ENCODE results near the gene RNF215. TPM values are rescaled to one million over a fixed set of nuclear protein-coding genes. Genes with fewer than 3 reads are reported as not detected.

Gene RNF215
- total RNA-seq, 3 donors from 2014 or later = 3.9 to 5.1 (median 4.4) TPM

DNA sequence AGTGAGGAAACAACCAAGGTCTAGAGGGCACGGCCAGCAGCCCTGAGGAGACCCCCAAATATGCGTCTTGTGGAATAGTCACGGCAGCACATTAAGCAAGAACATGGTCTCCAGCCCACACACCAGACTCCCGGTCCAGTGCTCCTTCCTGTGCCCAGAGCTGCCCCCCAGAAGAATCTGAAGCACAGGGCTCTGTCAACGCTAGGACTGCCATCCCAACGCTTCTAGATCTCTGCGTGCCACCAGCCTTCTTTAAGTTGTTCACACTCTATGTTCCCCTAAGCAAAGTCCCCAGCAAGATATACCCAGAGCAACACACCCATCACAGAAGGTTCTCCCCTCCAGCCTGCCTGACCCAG is 6.1 kb upstream of the RNF215 start:
- Mint-ChIP-seq H3K4me1 (ENCODE audit: low read depth) (peaks cover 34% of the 10 kb centered on the region), H3K36me3 (ENCODE audit: insufficient read depth) (no peaks in the 10 kb centered on the region)

DNA sequence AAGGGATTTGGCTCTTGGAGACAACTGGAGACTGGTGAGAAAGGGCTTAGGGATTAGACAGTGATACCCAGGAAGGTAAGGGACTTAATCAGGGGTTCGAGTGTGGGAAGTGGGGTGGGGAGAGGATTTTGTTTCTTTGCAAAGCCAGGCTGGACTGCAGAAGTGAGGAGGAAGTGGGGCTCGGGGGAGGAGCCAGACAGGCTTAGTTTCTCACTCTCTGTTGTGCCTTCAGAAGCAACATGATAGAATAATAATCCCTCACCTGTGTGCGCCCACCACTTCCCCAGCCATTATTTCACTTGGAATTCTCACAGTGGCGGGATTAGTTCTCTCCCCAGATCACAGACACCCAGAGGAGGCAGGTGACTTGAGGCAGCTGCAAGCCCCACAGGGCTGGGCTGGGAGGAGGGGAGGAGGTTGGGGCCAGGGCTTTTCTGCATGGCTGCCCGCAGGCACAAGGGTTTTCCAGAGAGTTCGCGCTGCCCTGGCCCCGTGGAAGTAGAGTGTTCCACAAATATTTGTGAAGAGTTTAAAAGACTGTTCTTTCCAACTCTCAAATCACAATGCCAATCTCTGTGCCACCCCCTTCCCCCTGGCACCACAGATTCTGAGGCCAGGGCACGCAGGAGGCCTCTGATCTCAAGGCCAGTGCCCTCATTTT is 5.6 kb upstream of the RNF215 start:
- H3K36me3 Mint-ChIP-seq (ENCODE audit: insufficient read depth) = no peaks in the 10 kb centered on the region
- ATAC-seq (no peak), DNase-seq (no peak)
- H3K27me3 Mint-ChIP-seq (ENCODE audit: low read depth) = peaks cover 4% of the 10 kb centered on the region
- H3K4me3 Mint-ChIP-seq = no peak overlapping the region
- H3K4me1 Mint-ChIP-seq (ENCODE audit: low read depth) = peaks cover 29% of the 10 kb centered on the region
- no peaks in the 10 kb centered on the region for H3K9me3 Mint-ChIP-seq

More for the DNA sequence above, 6.1 kb upstream of the RNF215 start:
- DNase-seq (no peak), ATAC-seq (no peak)
- Mint-ChIP-seq H3K4me3 (no peak overlapping the region), H3K9me3 (no peaks in the 10 kb centered on the region), H3K27me3 (ENCODE audit: low read depth) (peaks cover 4% of the 10 kb centered on the region)

DNA sequence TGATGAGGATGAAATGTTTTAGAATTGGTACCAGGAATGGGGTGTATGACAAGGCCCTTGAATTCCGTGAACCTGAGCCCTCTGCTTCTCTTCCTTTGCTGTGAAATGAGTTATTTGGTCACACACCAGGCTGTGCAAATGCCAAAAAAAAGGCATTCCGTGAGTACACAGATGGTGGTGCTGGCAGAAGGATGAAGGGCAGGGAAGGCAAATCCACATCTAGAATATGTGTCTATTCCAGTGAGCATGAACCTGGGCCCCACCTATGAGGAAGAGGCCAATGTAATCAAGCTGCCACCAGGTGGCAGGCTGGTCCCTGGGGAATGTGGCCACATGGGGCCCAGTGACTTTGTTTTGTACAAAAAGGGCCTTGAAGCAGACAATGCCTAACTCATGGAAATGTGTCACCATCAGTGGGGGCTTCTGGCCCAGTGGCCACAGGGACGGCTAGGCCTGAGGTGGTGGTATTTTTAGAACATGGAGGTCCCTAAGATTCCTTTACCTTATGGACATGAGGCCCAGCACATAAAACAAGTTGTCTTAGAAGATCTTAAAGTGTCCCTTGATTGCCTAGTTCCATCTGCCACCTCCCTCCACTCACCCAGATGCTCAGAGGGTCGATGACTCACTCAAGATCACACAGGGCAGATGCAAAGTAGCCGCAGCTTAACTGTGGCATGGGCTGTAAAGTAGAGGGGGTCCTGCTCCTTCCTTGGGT is 3.9 kb upstream of the RNF215 start:
- Mint-ChIP-seq H3K36me3 (ENCODE audit: insufficient read depth) (no peaks in the 10 kb centered on the region), H3K4me1 (ENCODE audit: low read depth) (peaks cover 26% of the 10 kb centered on the region), H3K9me3 (no peaks in the 10 kb centered on the region), H3K4me3 (no peak overlapping the region), H3K27me3 (ENCODE audit: low read depth) (peaks cover 4% of the 10 kb centered on the region)
- peak; percentile 77 for DNase-seq
- peak; percentile 63 to 65 for ATAC-seq

GRCh38 chr22:30386608-30386959 is 627 bp downstream of the RNF215 start:
- peak overlapping the region; percentile 77 for H3K4me3 Mint-ChIP-seq
- peaks cover 13% of the 10 kb centered on the region for H3K4me1 Mint-ChIP-seq (ENCODE audit: low read depth)
- no peaks in the 10 kb centered on the region for H3K27me3 Mint-ChIP-seq (ENCODE audit: low read depth)
- ATAC-seq (no peak), DNase-seq (no peak)
- no peaks in the 10 kb centered on the region for H3K36me3 Mint-ChIP-seq (ENCODE audit: insufficient read depth)
- H3K9me3 Mint-ChIP-seq = no peaks in the 10 kb centered on the region

- ATAC-seq (no peak), DNase-seq (no peak)
- Mint-ChIP-seq H3K9me3 (no peaks in the 10 kb centered on the region), H3K4me1 (ENCODE audit: low read depth) (peaks cover 7% of the 10 kb centered on the region), H3K36me3 (ENCODE audit: insufficient read depth) (no peaks in the 10 kb centered on the region), H3K4me3 (peak overlapping the region; percentile 77), H3K27me3 (ENCODE audit: low read depth) (no peaks in the 10 kb centered on the region)
Measured at GRCh38 chr22:30385942-30386341, 1.3 kb downstream of the RNF215 start.

DNA sequence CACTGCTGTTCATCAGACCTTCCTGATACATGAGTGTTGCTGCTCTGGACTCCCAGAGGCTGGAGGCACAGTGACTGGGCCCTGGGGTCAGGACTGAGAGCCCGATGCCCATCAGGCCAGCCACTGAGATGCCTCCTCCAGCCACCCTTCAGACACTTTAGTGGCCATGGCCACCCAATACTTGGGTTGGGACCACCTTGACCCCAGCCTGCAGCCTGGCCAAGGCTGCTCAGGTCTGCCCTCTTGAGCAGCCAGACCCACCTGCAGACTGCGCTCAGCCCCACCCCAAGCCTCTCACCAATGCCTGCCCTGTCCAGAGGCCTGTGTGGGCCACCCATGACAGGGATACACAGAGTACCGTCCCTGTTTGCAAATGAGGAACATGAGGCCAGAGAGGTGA is 4.2 kb downstream of the RNF215 start:
- ATAC-seq (no peak), DNase-seq (no peak)
- H3K9me3 Mint-ChIP-seq = no peaks in the 10 kb centered on the region
- H3K4me3 Mint-ChIP-seq = no peak overlapping the region
- no peaks in the 10 kb centered on the region for H3K36me3 Mint-ChIP-seq (ENCODE audit: insufficient read depth)
- peaks cover 6% of the 10 kb centered on the region for H3K4me1 Mint-ChIP-seq (ENCODE audit: low read depth)
- no peaks in the 10 kb centered on the region for H3K27me3 Mint-ChIP-seq (ENCODE audit: low read depth)

DNA sequence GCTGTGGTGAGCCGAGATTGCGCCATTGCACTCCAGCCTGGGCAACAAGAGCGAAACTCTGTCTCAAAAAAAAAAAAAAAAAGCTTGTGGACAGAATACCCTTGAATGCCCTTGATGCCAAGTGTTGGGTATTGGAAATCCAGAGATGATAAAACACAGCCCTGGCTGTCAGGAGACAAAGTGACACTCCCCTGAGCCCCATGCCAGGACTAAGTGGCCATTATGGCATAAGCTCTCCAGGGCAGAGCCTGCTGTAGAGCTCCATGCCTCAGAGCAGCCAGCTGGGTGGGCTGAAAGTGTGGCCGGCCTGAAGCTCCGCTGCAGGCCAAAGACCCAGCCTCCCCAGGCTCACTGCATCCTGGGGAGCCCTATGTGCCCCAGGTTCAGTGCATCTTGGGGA is 4.9 kb downstream of the RNF215 start:
- no peak for ATAC-seq
- Mint-ChIP-seq H3K4me3 (no peak overlapping the region), H3K9me3 (no peaks in the 10 kb centered on the region), H3K4me1 (ENCODE audit: low read depth) (peaks cover 3% of the 10 kb centered on the region), H3K36me3 (ENCODE audit: insufficient read depth) (no peaks in the 10 kb centered on the region), H3K27me3 (ENCODE audit: low read depth) (no peaks in the 10 kb centered on the region)
- DNase-seq = no peak

GRCh38 chr22:30381264-30381663 is 5.9 kb downstream of the RNF215 start:
- DNase-seq = no peak
- no peaks in the 10 kb centered on the region for H3K9me3 Mint-ChIP-seq

DNA sequence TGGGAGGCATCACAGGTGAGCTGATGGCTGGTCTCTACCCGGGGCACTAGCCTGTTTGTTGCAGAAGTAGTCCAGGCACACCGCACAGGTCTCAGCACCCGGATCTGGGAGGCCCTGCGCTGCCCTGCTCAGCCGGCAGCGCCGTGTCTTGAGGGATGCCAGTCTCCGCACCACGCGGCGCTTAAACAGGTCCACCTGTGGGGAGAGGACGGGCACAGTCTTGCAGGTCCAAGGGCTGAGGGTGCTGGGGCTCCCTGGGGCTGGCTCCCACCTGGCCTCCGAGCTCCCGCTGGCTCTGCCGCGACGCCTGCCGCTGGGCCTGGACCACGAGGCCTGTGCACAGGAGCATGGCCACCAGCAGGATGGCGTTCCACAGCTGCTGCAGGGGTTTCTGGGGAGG is 7.2 kb downstream of the RNF215 start:
- DNase-seq = no peak
- H3K9me3 Mint-ChIP-seq = no peaks in the 10 kb centered on the region
- no peaks in the 10 kb centered on the region for H3K27me3 Mint-ChIP-seq (ENCODE audit: low read depth)
- no peak overlapping the region for H3K4me3 Mint-ChIP-seq
- H3K4me1 Mint-ChIP-seq (ENCODE audit: low read depth) = no peaks in the 10 kb centered on the region
- no peaks in the 10 kb centered on the region for H3K36me3 Mint-ChIP-seq (ENCODE audit: insufficient read depth)
- no peak for ATAC-seq

More at GRCh38 chr22:30381264-30381663, 5.9 kb downstream of the RNF215 start:
- Mint-ChIP-seq H3K4me3 (no peak overlapping the region), H3K36me3 (ENCODE audit: insufficient read depth) (no peaks in the 10 kb centered on the region), H3K27me3 (ENCODE audit: low read depth) (no peaks in the 10 kb centered on the region), H3K4me1 (ENCODE audit: low read depth) (peaks cover 2% of the 10 kb centered on the region)
- peak; percentile 54 to 66 for ATAC-seq

DNA sequence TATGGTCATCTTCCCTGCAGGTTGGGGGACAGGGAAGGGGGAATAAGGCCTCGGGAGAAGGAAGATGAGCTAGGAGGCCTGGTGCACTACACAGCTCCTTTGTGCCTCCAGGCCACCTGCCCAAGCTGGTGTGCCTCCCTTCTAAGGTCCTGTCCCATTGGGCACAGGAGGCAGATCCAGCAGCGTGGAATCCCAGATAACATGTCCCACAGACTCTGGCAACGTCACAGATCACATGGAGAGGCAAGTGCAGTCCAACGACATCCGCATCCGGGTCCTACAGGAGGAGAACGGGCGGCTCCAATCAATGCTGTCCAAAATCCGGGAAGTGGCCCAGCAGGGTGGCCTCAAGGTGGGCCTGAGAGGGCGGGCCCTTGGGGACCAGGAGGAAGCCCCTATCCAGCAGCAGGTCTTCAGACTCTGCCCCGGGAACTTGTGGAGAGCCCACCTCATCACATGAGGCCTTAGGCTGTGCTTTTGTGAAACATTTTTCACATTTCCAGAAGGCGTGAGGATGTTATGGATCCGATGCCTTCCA is 11.8 kb downstream of the RNF215 start:
- H3K36me3 Mint-ChIP-seq (ENCODE audit: insufficient read depth) = no peaks in the 10 kb centered on the region
- no peak for DNase-seq
- no peak overlapping the region for H3K4me3 Mint-ChIP-seq
- H3K4me1 Mint-ChIP-seq (ENCODE audit: low read depth) = no peaks in the 10 kb centered on the region
- no peaks in the 10 kb centered on the region for H3K9me3 Mint-ChIP-seq
- H3K27me3 Mint-ChIP-seq (ENCODE audit: low read depth) = no peaks in the 10 kb centered on the region
- ATAC-seq = no peak

DNA sequence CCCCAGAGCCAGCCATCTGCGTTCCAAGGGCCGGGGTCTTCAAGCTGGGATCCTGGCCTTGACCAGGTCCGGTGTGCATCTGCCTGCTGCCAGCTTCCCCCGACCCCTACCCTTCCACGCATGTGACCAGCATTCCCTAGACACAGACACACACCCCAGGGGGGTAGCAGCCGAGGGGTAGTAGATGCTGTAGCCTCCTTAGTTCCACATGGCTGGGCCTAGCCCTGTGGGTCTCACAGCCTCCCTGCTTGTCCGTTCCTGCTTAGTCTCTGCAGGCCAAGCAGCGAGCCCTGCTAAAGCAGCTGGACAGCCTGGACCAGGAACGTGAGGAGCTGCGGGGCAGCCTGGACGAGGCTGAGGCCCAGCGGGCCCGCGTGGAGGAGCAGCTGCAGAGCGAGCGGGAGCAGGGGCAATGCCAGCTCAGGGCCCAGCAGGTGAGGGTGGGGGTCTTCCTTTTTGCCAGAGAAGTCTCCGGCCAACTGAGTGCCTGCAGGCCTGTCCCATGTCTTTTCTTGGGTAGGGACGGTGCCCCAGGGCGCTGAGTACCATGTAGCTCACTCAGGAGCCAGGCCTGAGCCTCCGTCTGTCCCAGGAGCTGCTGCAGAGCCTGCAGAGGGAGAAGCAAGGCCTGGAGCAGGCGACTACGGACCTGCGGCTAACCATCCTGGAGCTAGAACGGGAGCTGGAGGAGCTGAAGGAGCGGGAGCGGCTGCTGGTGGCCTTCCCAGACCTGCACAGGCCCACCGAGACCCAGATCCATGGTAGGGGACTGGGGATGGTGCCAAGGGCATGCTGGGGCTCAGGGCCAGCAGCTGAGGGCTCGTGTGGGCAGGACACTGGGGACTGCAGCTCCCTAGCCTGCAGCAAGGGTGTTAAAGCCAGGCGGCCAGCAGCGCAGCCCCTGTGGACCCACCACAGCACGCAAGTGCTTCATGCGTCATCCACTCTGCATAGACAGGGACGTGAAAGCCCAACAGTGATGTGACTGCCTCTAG is 13.6 kb downstream of the RNF215 start:
- DNase-seq = no peak
- H3K4me3 Mint-ChIP-seq = no peak overlapping the region
- H3K9me3 Mint-ChIP-seq = no peaks in the 10 kb centered on the region
- no peaks in the 10 kb centered on the region for H3K4me1 Mint-ChIP-seq (ENCODE audit: low read depth)
- H3K36me3 Mint-ChIP-seq (ENCODE audit: insufficient read depth) = no peaks in the 10 kb centered on the region
- no peak for ATAC-seq
- H3K27me3 Mint-ChIP-seq (ENCODE audit: low read depth) = no peaks in the 10 kb centered on the region

DNA sequence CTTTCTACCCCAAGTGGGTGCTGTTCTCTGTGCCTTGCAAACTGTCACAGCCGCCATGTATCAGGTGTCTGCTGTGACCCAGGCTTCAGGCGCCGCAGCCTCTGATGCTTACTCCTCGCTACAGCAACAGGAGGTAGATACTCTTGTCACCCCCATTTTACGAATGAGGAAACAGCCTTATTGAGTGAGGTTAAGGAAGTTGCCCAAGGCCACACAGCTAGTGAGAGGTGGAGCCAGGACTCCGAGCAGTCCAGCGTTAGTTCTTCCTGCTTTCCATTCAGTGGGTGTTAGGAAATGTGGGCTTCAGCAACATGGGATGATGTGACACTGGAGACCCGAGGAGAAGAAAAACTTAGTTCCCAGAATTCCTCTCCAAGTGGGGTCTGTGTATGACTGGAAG is 14.3 kb downstream of the RNF215 start:
- Mint-ChIP-seq H3K27me3 (ENCODE audit: low read depth) (no peaks in the 10 kb centered on the region), H3K9me3 (no peaks in the 10 kb centered on the region), H3K36me3 (ENCODE audit: insufficient read depth) (no peaks in the 10 kb centered on the region), H3K4me3 (no peak overlapping the region), H3K4me1 (ENCODE audit: low read depth) (no peaks in the 10 kb centered on the region)
- DNase-seq (no peak), ATAC-seq (no peak)

GRCh38 chr22:30371981-30372380 is 15.2 kb downstream of the RNF215 start:
- H3K4me1 Mint-ChIP-seq (ENCODE audit: low read depth) = no peaks in the 10 kb centered on the region

DNA sequence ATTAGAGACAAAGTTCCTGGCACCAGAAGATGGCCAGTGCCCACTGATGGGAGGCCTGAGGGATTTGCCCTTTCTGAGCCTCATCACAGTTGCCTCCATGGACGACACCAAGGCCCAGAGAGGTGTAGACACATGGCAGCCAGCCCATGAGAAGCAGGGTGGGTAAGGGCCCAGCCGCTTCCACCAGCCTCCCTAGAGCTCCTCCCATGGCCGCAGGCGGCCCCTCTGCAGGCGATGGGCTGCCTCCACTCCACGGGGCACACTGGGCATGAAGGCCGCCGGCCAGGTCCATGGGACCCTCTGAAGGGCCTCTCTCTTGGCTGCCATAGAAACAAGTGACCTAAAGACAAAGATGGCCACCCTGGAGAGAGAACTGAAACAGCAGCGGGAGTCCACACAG is 15.9 kb downstream of the RNF215 start:
- no peak overlapping the region for H3K4me3 Mint-ChIP-seq
- peaks cover 3% of the 10 kb centered on the region for H3K36me3 Mint-ChIP-seq (ENCODE audit: insufficient read depth)
- ATAC-seq (no peak), DNase-seq (no peak)
- H3K9me3 Mint-ChIP-seq = no peaks in the 10 kb centered on the region
- no peaks in the 10 kb centered on the region for H3K4me1 Mint-ChIP-seq (ENCODE audit: low read depth)
- H3K27me3 Mint-ChIP-seq (ENCODE audit: low read depth) = no peaks in the 10 kb centered on the region

More at GRCh38 chr22:30371981-30372380, 15.2 kb downstream of the RNF215 start:
- ATAC-seq = no peak
- Mint-ChIP-seq H3K4me3 (no peak overlapping the region), H3K9me3 (no peaks in the 10 kb centered on the region), H3K27me3 (ENCODE audit: low read depth) (no peaks in the 10 kb centered on the region), H3K36me3 (ENCODE audit: insufficient read depth) (no peaks in the 10 kb centered on the region)
- DNase-seq = no peak

Measured in activated T-cell treated with anti-CD3 and anti-CD28 coated beads, Interleukin-2, amount 50 U/mL, for 4 hours (primary cell).